HepG2 (cell line): ENCODE measurements around the gene PELO. TPM values are rescaled to one million over a fixed set of nuclear protein-coding genes. Genes with fewer than 3 reads are reported as not detected.

Experiments
- FOXO1 ChIP-seq: sonication (generic); formaldehyde crosslinking; IDR thresholded peaks from 2 replicates; pipeline ENCODE4 v1.4.0; 2020; ENCODE audit warnings: missing genetic modification reagents
- GZF1 ChIP-seq: sonication (generic); formaldehyde crosslinking; IDR thresholded peaks from 2 replicates; pipeline ENCODE4 v1.5.1; 2020; ENCODE audit warnings: mild to moderate bottlenecking, missing genetic modification reagents
- MTA1 ChIP-seq: sonication (generic); formaldehyde crosslinking; IDR thresholded peaks from 2 replicates; pipeline ENCODE4 v1.4.0; 2020; ENCODE audit warnings: missing genetic modification reagents, mild to moderate bottlenecking, borderline replicate concordance
- TCF7 ChIP-seq: sonication (generic); IDR thresholded peaks from 2 replicates; pipeline ENCODE4 v1.6.1; 2016; ENCODE audit warnings: antibody characterized with exemption, low read depth
- TOE1 ChIP-seq: sonication (generic); formaldehyde crosslinking; IDR thresholded peaks from 2 replicates; pipeline ENCODE4 v1.4.0; 2020; ENCODE audit warnings: mild to moderate bottlenecking, missing genetic modification reagents
- ZBTB1 ChIP-seq: sonication (generic); formaldehyde crosslinking; IDR thresholded peaks from 2 replicates; pipeline ENCODE4 v1.4.0; 2020; ENCODE audit warnings: missing genetic modification reagents, borderline replicate concordance
- ZC3H13 ChIP-seq: sonication (generic); formaldehyde crosslinking; IDR thresholded peaks from 2 replicates; pipeline ENCODE4 v1.8.1; 2023; ENCODE audit warnings: mild to moderate bottlenecking, missing genetic modification reagents, moderate library complexity
- ZFP36L2 ChIP-seq: sonication (generic); formaldehyde crosslinking; IDR thresholded peaks from 2 replicates; pipeline ENCODE4 v1.4.0; 2020; ENCODE audit warnings: missing genetic modification reagents
- ZNF253 ChIP-seq: sonication (generic); formaldehyde crosslinking; IDR thresholded peaks from 2 replicates; pipeline ENCODE4 v1.8.0; 2022; ENCODE audit warnings: mild to moderate bottlenecking, missing genetic modification reagents, borderline replicate concordance
- ZNF496 ChIP-seq: sonication (generic); formaldehyde crosslinking; IDR thresholded peaks from 2 replicates; pipeline ENCODE4 v1.8.1; 2023; ENCODE audit warnings: mild to moderate bottlenecking, moderate library complexity, missing genetic modification reagents; ENCODE audit not compliant: insufficient replicate concordance
- ZNF510 ChIP-seq: sonication (generic); formaldehyde crosslinking; IDR thresholded peaks from 2 replicates; pipeline ENCODE4 v1.4.0; 2020; ENCODE audit warnings: low read depth, mild to moderate bottlenecking, missing genetic modification reagents
- ZNF652 ChIP-seq: IDR thresholded peaks from 2 replicates; pipeline ENCODE4 v1.6.1; 2016; ENCODE audit warnings: low read depth, borderline replicate concordance
- ZNF709 ChIP-seq: sonication (generic); formaldehyde crosslinking; IDR thresholded peaks from 2 replicates; pipeline ENCODE4 v1.5.0; 2020; ENCODE audit warnings: mild to moderate bottlenecking, missing genetic modification reagents
- ZNF781 ChIP-seq: sonication (generic); formaldehyde crosslinking; IDR thresholded peaks from 2 replicates; pipeline ENCODE4 v1.5.1; 2020; ENCODE audit warnings: borderline replicate concordance, mild to moderate bottlenecking, missing genetic modification reagents; ENCODE audit errors: not compliant biosample characterization
- ZNF850 ChIP-seq: sonication (generic); formaldehyde crosslinking; conservative IDR thresholded peaks from 2 replicates; pipeline ENCODE4 v1.9.0; 2021; ENCODE audit warnings: mild to moderate bottlenecking, missing genetic modification reagents
- polyA plus RNA-seq, 8 experiments: library from polyadenylated mRNA; depleted of rRNA in 3 of 8; stranded (reverse) in 7 of 8; unstranded in 1 of 8; fragments of >200 nt; fragmentation: Illumina TruSeq in 4 of 8; extraction: Trizol in 4 of 8; gene quantifications; 2 replicates each; pipeline versions ENCODE4 v1.2.1 to v1.2.3, GENCODE V29; 2011 to 2016; ENCODE audit warnings: low read depth in 4 of 8, missing spikeins in 1 of 8, mixed read lengths in 1 of 8; ENCODE audit not compliant: insufficient read depth in 1 of 8
- total RNA-seq, 5 experiments: library from RNA; depleted of rRNA; stranded (reverse); fragments of >200 nt; fragmentation: Illumina TruSeq; extraction: Trizol; gene quantifications; 2 replicates each; pipeline ENCODE4 v1.2.3, GENCODE V29; 2016; ENCODE audit warnings: low read depth in 1 of 5
- TF ChIP-seq, protein P1 (sequence below): IDR thresholded peaks from 2 replicates; pipeline ENCODE4 v1.6.1; 2016; ENCODE audit warnings: missing compliant biosample characterization, missing genetic modification reagents, borderline replicate concordance
- TF ChIP-seq, protein P2 (sequence below): sonication (generic); formaldehyde crosslinking; IDR thresholded peaks from 2 replicates; pipeline ENCODE4 v1.9.0; 2021; ENCODE audit warnings: missing genetic modification reagents, borderline replicate concordance
- TF ChIP-seq, protein P3 (sequence below): sonication (generic); formaldehyde crosslinking; IDR thresholded peaks from 2 replicates; pipeline ENCODE4 v1.5.0; 2020; ENCODE audit warnings: missing genetic modification reagents, mild to moderate bottlenecking, borderline replicate concordance
- TF ChIP-seq, protein P4 (sequence below): sonication (generic); formaldehyde crosslinking; IDR thresholded peaks from 2 replicates; pipeline ENCODE4 v1.5.1; 2020; ENCODE audit warnings: mild to moderate bottlenecking, missing genetic modification reagents, borderline replicate concordance

Gene PELO
- total and polyA plus RNA-seq, 2 of the 13 experiments (the other 11 are each of a cell fraction or from before 2014, with no cell fraction given) = 19.0 to 23.9 TPM

DNA sequence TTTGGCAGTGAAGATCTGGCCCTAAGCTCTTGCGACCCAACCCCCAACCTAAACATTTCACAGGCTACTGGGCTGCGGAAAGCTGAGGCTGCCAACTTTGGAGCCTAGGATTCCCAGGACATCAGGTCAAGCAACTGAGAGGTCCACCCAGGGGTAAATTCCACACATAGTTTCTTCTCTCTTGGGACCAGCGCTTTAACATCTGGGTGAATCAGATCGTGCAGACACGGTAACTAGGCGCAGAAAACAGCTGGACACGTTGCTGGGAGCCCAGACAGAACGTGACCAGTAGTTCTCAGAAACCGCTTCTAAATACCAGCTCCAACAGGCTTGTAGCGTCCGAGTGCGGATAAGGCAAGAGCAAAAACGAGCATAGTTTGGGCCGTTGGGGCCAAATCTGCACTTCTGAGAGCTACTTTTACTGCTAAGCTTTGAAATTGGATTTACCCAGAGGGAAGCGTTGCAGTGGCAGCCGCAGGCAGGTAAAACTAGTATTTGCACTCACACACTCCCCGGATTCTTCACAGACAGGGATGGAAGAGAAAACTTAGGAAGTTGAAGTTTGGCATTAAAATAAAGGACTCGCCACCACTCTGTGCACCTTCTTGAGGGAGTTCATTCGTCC lies 11.8 kb downstream of the PELO start (continued):
- TF ChIP-seq, protein P1, sequence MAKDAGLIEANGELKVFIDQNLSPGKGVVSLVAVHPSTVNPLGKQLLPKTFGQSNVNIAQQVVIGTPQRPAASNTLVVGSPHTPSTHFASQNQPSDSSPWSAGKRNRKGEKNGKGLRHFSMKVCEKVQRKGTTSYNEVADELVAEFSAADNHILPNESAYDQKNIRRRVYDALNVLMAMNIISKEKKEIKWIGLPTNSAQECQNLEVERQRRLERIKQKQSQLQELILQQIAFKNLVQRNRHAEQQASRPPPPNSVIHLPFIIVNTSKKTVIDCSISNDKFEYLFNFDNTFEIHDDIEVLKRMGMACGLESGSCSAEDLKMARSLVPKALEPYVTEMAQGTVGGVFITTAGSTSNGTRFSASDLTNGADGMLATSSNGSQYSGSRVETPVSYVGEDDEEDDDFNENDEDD = no peak
- TF ChIP-seq ZNF652 (CRISPR knock-in tag) = no peak
- TF ChIP-seq, protein P2, sequence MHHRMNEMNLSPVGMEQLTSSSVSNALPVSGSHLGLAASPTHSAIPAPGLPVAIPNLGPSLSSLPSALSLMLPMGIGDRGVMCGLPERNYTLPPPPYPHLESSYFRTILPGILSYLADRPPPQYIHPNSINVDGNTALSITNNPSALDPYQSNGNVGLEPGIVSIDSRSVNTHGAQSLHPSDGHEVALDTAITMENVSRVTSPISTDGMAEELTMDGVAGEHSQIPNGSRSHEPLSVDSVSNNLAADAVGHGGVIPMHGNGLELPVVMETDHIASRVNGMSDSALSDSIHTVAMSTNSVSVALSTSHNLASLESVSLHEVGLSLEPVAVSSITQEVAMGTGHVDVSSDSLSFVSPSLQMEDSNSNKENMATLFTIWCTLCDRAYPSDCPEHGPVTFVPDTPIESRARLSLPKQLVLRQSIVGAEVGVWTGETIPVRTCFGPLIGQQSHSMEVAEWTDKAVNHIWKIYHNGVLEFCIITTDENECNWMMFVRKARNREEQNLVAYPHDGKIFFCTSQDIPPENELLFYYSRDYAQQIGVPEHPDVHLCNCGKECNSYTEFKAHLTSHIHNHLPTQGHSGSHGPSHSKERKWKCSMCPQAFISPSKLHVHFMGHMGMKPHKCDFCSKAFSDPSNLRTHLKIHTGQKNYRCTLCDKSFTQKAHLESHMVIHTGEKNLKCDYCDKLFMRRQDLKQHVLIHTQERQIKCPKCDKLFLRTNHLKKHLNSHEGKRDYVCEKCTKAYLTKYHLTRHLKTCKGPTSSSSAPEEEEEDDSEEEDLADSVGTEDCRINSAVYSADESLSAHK (CRISPR knock-in tag) = no peak
- TF ChIP-seq ZNF850 (CRISPR knock-in tag) = no peak
- TF ChIP-seq TOE1 (CRISPR knock-in tag) = no peak
- no peak for TF ChIP-seq ZNF253 (CRISPR knock-in tag)
- no peak for TF ChIP-seq FOXO1 (CRISPR knock-in tag)
- no peak for TF ChIP-seq ZNF496 (CRISPR knock-in tag)
- TF ChIP-seq ZNF781 (CRISPR knock-in tag) = no peak
- no peak for TF ChIP-seq GZF1 (CRISPR knock-in tag)
- no peak for TF ChIP-seq ZBTB1
- TF ChIP-seq MTA1 = no peak
- TF ChIP-seq ZNF510 (CRISPR knock-in tag) = no peak
- TF ChIP-seq, protein P3, sequence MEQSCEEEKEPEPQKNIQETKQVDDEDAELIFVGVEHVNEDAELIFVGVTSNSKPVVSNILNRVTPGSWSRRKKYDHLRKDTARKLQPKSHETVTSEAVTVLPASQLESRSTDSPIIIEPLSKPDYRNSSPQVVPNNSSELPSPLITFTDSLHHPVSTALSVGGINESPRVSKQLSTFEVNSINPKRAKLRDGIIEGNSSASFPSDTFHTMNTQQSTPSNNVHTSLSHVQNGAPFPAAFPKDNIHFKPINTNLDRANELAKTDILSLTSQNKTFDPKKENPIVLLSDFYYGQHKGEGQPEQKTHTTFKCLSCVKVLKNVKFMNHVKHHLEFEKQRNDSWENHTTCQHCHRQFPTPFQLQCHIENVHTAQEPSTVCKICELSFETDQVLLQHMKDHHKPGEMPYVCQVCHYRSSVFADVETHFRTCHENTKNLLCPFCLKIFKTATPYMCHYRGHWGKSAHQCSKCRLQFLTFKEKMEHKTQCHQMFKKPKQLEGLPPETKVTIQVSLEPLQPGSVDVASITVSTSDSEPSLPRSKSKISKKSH = no peak
- TF ChIP-seq ZC3H13 = peak; percentile 63; the same call in 1 of the 2 replicates
- no peak for TF ChIP-seq ZFP36L2 (CRISPR knock-in tag)
- TF ChIP-seq ZNF709 = peak; percentile 50; the same call in 1 of the 2 replicates
- TF ChIP-seq, protein P4, sequence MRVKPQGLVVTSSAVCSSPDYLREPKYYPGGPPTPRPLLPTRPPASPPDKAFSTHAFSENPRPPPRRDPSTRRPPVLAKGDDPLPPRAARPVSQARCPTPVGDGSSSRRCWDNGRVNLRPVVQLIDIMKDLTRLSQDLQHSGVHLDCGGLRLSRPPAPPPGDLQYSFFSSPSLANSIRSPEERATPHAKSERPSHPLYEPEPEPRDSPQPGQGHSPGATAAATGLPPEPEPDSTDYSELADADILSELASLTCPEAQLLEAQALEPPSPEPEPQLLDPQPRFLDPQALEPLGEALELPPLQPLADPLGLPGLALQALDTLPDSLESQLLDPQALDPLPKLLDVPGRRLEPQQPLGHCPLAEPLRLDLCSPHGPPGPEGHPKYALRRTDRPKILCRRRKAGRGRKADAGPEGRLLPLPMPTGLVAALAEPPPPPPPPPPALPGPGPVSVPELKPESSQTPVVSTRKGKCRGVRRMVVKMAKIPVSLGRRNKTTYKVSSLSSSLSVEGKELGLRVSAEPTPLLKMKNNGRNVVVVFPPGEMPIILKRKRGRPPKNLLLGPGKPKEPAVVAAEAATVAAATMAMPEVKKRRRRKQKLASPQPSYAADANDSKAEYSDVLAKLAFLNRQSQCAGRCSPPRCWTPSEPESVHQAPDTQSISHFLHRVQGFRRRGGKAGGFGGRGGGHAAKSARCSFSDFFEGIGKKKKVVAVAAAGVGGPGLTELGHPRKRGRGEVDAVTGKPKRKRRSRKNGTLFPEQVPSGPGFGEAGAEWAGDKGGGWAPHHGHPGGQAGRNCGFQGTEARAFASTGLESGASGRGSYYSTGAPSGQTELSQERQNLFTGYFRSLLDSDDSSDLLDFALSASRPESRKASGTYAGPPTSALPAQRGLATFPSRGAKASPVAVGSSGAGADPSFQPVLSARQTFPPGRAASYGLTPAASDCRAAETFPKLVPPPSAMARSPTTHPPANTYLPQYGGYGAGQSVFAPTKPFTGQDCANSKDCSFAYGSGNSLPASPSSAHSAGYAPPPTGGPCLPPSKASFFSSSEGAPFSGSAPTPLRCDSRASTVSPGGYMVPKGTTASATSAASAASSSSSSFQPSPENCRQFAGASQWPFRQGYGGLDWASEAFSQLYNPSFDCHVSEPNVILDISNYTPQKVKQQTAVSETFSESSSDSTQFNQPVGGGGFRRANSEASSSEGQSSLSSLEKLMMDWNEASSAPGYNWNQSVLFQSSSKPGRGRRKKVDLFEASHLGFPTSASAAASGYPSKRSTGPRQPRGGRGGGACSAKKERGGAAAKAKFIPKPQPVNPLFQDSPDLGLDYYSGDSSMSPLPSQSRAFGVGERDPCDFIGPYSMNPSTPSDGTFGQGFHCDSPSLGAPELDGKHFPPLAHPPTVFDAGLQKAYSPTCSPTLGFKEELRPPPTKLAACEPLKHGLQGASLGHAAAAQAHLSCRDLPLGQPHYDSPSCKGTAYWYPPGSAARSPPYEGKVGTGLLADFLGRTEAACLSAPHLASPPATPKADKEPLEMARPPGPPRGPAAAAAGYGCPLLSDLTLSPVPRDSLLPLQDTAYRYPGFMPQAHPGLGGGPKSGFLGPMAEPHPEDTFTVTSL = no peak
- TF ChIP-seq TCF7 = no peak
